ENCODE data around the gene SRM. TPM values are rescaled to one million over a fixed set of nuclear protein-coding genes. Genes with fewer than 3 reads are reported as not detected.
"Not testable (repeated sequence)": the region's sequence is repeated elsewhere in the genome, so short reads cannot be mapped to it uniquely, and the experiment has no call there.

Gene SRM
- polyA plus RNA-seq, 1 donor from 2014 or later = 22.9 TPM

- Histone ChIP-seq H3K4me3 (ENCODE audit: low read length) (no peak overlapping the region), H3K79me2 (replicated peaks; ENCODE audit: insufficient read depth, low read length) (peaks cover 19% of the 10 kb centered on the region), H3K9ac (ENCODE audit: low read length) (no peak overlapping the region), H3K9me2 (ENCODE audit: insufficient read depth, low read length) (no peaks in the 10 kb centered on the region), H3K4me2 (ENCODE audit: low read length) (no peak overlapping the region), H3K9me3 (ENCODE audit: low read length) (no peaks in the 10 kb centered on the region), H3K36me3 (ENCODE audit: insufficient read depth, low read length) (no peaks in the 10 kb centered on the region), H3F3A (ENCODE audit: insufficient read depth, low read length, poor library complexity, severe bottlenecking) (no peaks in the 10 kb centered on the region), H4K20me1 (ENCODE audit: insufficient read depth) (no peaks in the 10 kb centered on the region), H2AFZ (ENCODE audit: low read depth, low read length) (no peak overlapping the region), H3K27me3 (ENCODE audit: insufficient read depth, low read depth, low read length) (no peaks in the 10 kb centered on the region), H3K27ac (ENCODE audit: low read length) (no peak overlapping the region)
- TF ChIP-seq EP300 (conservative IDR thresholded peaks at IDR 0.05; ENCODE audit: poor library complexity, severe bottlenecking) = no peak
- no peak for TF ChIP-seq RAD21 (conservative IDR thresholded peaks at IDR 0.05)
- TF ChIP-seq TAF1 (IDR thresholded peaks at IDR 0.05; ENCODE audit: low read depth) = no peak
- no peak for TF ChIP-seq CTCF (IDR thresholded peaks at IDR 0.05; ENCODE audit: poor library complexity, severe bottlenecking)
- TF ChIP-seq REST (IDR thresholded peaks at IDR 0.05; ENCODE audit: borderline replicate concordance) = no peak
Observed at GRCh38 chr1:11101347-11101746, 41.5 kb upstream of the SRM start.

- H3K9ac ChIP-seq (ENCODE audit: low read length); H3F3A ChIP-seq (ENCODE audit: insufficient read depth, low read length, poor library complexity, severe bottlenecking); H3K9me3 ChIP-seq (ENCODE audit: low read length); H3K9me2 ChIP-seq (ENCODE audit: insufficient read depth, low read length); H3K4me2 ChIP-seq (ENCODE audit: low read length); H3K27me3 ChIP-seq (ENCODE audit: insufficient read depth, low read depth, low read length); H3K27ac ChIP-seq (ENCODE audit: low read length); H3K4me3 ChIP-seq (ENCODE audit: low read length); H2AFZ ChIP-seq (ENCODE audit: low read depth, low read length); H3K36me3 ChIP-seq (ENCODE audit: insufficient read depth, low read length); H4K20me1 ChIP-seq (ENCODE audit: insufficient read depth): not testable (repeated sequence)
- H3K79me2 ChIP-seq (replicated peaks; ENCODE audit: insufficient read depth, low read length) = peaks cover 19% of the 10 kb centered on the region
Observed at GRCh38 chr1:11100806-11101205, 41.0 kb upstream of the SRM start.

GRCh38 chr1:11100149-11100493 lies 40.3 kb upstream of the SRM start:
- Histone ChIP-seq H2AFZ (ENCODE audit: low read depth, low read length) (peak overlapping the region; percentile 85), H3K9ac (ENCODE audit: low read length) (peak overlapping the region; percentile 91), H3K4me3 (ENCODE audit: low read length) (peak overlapping the region; percentile 96), H3K36me3 (ENCODE audit: insufficient read depth, low read length) (no peaks in the 10 kb centered on the region), H3K9me3 (ENCODE audit: low read length) (no peaks in the 10 kb centered on the region), H3K27me3 (ENCODE audit: insufficient read depth, low read depth, low read length) (no peaks in the 10 kb centered on the region), H3F3A (ENCODE audit: insufficient read depth, low read length, poor library complexity, severe bottlenecking) (no peaks in the 10 kb centered on the region), H3K27ac (ENCODE audit: low read length) (peak overlapping the region; percentile 75), H3K9me2 (ENCODE audit: insufficient read depth, low read length) (no peaks in the 10 kb centered on the region), H3K4me2 (ENCODE audit: low read length) (no peak overlapping the region), H4K20me1 (ENCODE audit: insufficient read depth) (no peaks in the 10 kb centered on the region), H3K79me2 (replicated peaks; ENCODE audit: insufficient read depth, low read length) (peaks cover 19% of the 10 kb centered on the region)
- no peak for TF ChIP-seq EP300 (conservative IDR thresholded peaks at IDR 0.05; ENCODE audit: poor library complexity, severe bottlenecking)
- TF ChIP-seq POLR2AphosphoS5 (IDR thresholded peaks at IDR 0.05) = no peak
- no peak for TF ChIP-seq REST (IDR thresholded peaks at IDR 0.05; ENCODE audit: borderline replicate concordance)
- no peak for TF ChIP-seq MXI1 (conservative IDR thresholded peaks at IDR 0.05; ENCODE audit: poor library complexity, severe bottlenecking)
- no peak for TF ChIP-seq TAF1 (IDR thresholded peaks at IDR 0.05; ENCODE audit: low read depth)
- no peak for TF ChIP-seq CTCF (IDR thresholded peaks at IDR 0.05; ENCODE audit: poor library complexity, severe bottlenecking)
- no peak for TF ChIP-seq EZH2 (IDR thresholded peaks at IDR 0.05; ENCODE audit: borderline replicate concordance, insufficient read depth, low read length, poor library complexity, severe bottlenecking)
- TF ChIP-seq RAD21 (conservative IDR thresholded peaks at IDR 0.05) = no peak
- no peak for TF ChIP-seq SMC3 (conservative IDR thresholded peaks at IDR 0.05; ENCODE audit: poor library complexity)

Data from neural cell (in vitro differentiated cells).